Fibroblast of lung (primary cell): Measurements from ENCODE around the gene ZNF154. TPM values are rescaled to one million over a fixed set of nuclear protein-coding genes. Genes with fewer than 3 reads are reported as not detected.

Experiments used
- DNase-seq, 2 donors: peaks; one replicate each; pipeline versions ENCODE4 v3.0.0 to v3.0.0-alpha.2; 2010; ENCODE audit warnings: low read depth in 2 of 2
- H2AFZ ChIP-seq: 2 replicates; pipeline ENCODE4 v1.5.1; 2012; ENCODE audit warnings: low read length, control low read depth, inconsistent platforms
- H3K27ac ChIP-seq: 2 replicates; pipeline ENCODE4 v1.5.1; 2011; ENCODE audit warnings: low read length, control low read depth; ENCODE audit not compliant: insufficient read depth
- H3K27me3 ChIP-seq: 2 replicates; pipeline ENCODE4 v1.5.1; 2011; ENCODE audit warnings: mild to moderate bottlenecking, low read length; ENCODE audit not compliant: control insufficient read depth, insufficient read depth
- H3K36me3 ChIP-seq: 2 replicates; pipeline ENCODE4 v1.5.1; 2011; ENCODE audit warnings: low read length; ENCODE audit not compliant: control insufficient read depth, insufficient read depth
- H3K4me1 ChIP-seq: 2 replicates; pipeline ENCODE4 v1.5.1; 2011; ENCODE audit warnings: low read length; ENCODE audit not compliant: control insufficient read depth, insufficient read depth; ENCODE audit errors: extremely low read depth
- H3K4me2 ChIP-seq: 2 replicates; pipeline ENCODE4 v1.5.1; 2011; ENCODE audit warnings: low read length, control low read depth; ENCODE audit not compliant: insufficient read depth; ENCODE audit errors: extremely low read depth
- H3K4me3 ChIP-seq, 4 experiments: fragments of 200-600 bp in 1 of 4; sonication (generic) in 1 of 4; replicated peaks in 1 of 4; 2 replicates each; pipeline ENCODE4 v1.5.1; 2011 to 2016; ENCODE audit warnings: low read length in 4 of 4, low read depth in 3 of 4, mild to moderate bottlenecking in 3 of 4, control low read depth in 2 of 4, inconsistent platforms in 1 of 4, mixed read lengths in 1 of 4; ENCODE audit not compliant: insufficient read depth in 1 of 4; ENCODE audit errors: control extremely low read depth in 1 of 4
- H3K79me2 ChIP-seq: 2 replicates; pipeline ENCODE4 v1.5.1; 2012; ENCODE audit warnings: mild to moderate bottlenecking, low read length, inconsistent platforms; ENCODE audit not compliant: control insufficient read depth, insufficient read depth
- H3K9ac ChIP-seq: 2 replicates; pipeline ENCODE4 v1.5.1; 2011; ENCODE audit warnings: mild to moderate bottlenecking, low read length, control low read depth; ENCODE audit not compliant: insufficient read depth
- H3K9me3 ChIP-seq: 2 replicates; pipeline ENCODE4 v1.5.1; 2012; ENCODE audit warnings: low read depth, low read length; ENCODE audit not compliant: control insufficient read depth, insufficient read depth
- H4K20me1 ChIP-seq: 2 replicates; pipeline ENCODE4 v1.5.1; 2011; ENCODE audit warnings: low read length; ENCODE audit not compliant: control insufficient read depth, insufficient read depth; ENCODE audit errors: extremely low read depth
- EZH2 ChIP-seq: IDR thresholded peaks from 2 replicates; pipeline ENCODE4 v1.5.1; 2012; ENCODE audit warnings: low read length, control low read depth, mild to moderate bottlenecking; ENCODE audit errors: missing control alignments
- polyA plus RNA-seq, 2 donors: library from polyadenylated mRNA; depleted of rRNA in 1 of 2; stranded (reverse) in 1 of 2; unstranded in 1 of 2; fragments of >200 nt; gene quantifications; 2 replicates each; pipeline ENCODE4 v1.2.1, GENCODE V29; 2011 to 2012; ENCODE audit warnings: missing spikeins in 1 of 2
- total RNA-seq: library from RNA; depleted of rRNA; stranded (reverse); fragments of >200 nt; gene quantifications from 2 replicates; pipeline ENCODE4 v1.2.1, GENCODE V29; 2014
- TF ChIP-seq, protein P1 (sequence below), 2 donors: IDR thresholded peaks in 1 of 2; conservative IDR thresholded peaks in 1 of 2; 1 replicate in 1 of 2; 2 replicates in 1 of 2; pipeline ENCODE4 v1.5.1; 2011 to 2012; ENCODE audit warnings: low read length in 2 of 2, control low read depth in 1 of 2, inconsistent platforms in 1 of 2, low read depth in 1 of 2, mild to moderate bottlenecking in 1 of 2

ZNF154 gene
- total and polyA plus RNA-seq, 2 donors (not counting 1 experiment from before 2014, with no cell fraction given) = 2.7 to 6.3 TPM

DNA sequence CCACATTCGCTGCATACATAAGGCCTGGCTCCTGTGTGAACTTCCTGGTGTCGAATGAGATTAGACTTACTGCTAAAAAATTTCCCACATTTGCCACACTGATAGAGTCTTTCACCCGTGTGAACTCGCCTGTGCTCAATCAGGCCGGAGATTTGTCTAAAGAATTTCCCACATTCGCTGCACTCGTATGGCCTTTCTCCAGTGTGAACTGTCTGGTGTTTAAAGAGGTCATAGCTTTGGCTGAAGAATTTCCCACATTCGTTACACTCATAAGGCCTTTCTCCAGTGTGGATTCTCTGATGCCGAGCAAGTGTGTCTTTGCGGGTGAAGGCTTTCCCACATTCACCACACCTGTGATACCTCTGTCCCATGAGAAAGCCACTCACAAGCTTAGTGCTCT, 11.9 kb upstream of the ZNF154 start:
- DNase-seq = peak in 1 of 2 donors; percentile 30
- Histone ChIP-seq H3K4me1 (no peaks in the 10 kb centered on the region), H2AFZ (no peak overlapping the region), H3K4me3 (no peak overlapping the region), H3K9ac (no peak overlapping the region), H3K9me3 (peaks cover 11% of the 10 kb centered on the region), H3K36me3 (peaks cover 16% of the 10 kb centered on the region), H3K4me2 (no peak overlapping the region), H3K27me3 (no peaks in the 10 kb centered on the region), H3K79me2 (no peaks in the 10 kb centered on the region), H4K20me1 (no peaks in the 10 kb centered on the region), H3K27ac (no peak overlapping the region)
- no peak for TF ChIP-seq EZH2
- TF ChIP-seq, protein P1, sequence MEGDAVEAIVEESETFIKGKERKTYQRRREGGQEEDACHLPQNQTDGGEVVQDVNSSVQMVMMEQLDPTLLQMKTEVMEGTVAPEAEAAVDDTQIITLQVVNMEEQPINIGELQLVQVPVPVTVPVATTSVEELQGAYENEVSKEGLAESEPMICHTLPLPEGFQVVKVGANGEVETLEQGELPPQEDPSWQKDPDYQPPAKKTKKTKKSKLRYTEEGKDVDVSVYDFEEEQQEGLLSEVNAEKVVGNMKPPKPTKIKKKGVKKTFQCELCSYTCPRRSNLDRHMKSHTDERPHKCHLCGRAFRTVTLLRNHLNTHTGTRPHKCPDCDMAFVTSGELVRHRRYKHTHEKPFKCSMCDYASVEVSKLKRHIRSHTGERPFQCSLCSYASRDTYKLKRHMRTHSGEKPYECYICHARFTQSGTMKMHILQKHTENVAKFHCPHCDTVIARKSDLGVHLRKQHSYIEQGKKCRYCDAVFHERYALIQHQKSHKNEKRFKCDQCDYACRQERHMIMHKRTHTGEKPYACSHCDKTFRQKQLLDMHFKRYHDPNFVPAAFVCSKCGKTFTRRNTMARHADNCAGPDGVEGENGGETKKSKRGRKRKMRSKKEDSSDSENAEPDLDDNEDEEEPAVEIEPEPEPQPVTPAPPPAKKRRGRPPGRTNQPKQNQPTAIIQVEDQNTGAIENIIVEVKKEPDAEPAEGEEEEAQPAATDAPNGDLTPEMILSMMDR (conservative IDR thresholded peaks at IDR 0.05 in 1 of 2, IDR thresholded peaks at IDR 0.05 in 1 of 2; ENCODE audit: low read depth in 1 of 2, low read length in 2 of 2) = no peak

DNA sequence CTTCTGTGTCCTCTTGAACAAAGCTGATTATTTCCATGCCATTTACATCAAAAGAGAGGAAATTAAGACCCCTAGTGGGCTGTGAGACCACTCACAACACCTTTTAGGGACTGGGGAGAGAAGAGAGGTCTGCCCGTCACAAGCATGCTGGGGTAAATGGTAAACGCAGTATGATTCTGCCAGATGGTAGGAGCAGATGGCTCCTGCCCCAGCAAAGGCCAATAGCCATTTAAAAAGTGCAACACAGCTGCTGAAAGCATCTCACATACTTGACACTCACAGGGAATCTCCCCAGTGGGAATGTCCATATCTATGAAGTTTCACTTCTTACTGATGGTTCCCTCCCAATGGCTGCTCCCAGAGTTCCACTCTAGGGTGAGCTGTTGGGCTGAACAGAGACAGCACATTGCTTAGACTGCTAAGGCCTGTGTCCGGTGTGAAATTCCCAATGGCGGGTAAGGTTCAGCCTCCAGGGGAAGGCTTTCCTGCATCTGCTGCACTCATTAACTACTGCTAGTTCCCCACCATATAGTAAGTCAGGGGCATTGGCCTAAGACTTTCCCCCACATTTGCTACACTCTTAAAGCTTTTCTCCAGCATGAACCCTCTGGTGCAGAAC, 11.0 kb upstream of the ZNF154 start:
- no peak for TF ChIP-seq EZH2
- TF ChIP-seq, protein P1 (conservative IDR thresholded peaks at IDR 0.05 in 1 of 2, IDR thresholded peaks at IDR 0.05 in 1 of 2; ENCODE audit: low read depth in 1 of 2, low read length in 2 of 2) = no peak
- H3K4me2 ChIP-seq = no peak overlapping the region
- H3K4me1 ChIP-seq = no peaks in the 10 kb centered on the region
- H3K27me3 ChIP-seq = no peaks in the 10 kb centered on the region
- H2AFZ ChIP-seq = no peak overlapping the region
- DNase-seq = no peak
- H3K36me3 ChIP-seq = peaks cover 16% of the 10 kb centered on the region
- no peaks in the 10 kb centered on the region for H3K79me2 ChIP-seq
- H3K4me3 ChIP-seq = no peak overlapping the region
- no peak overlapping the region for H3K27ac ChIP-seq
- H4K20me1 ChIP-seq = no peaks in the 10 kb centered on the region
- H3K9ac ChIP-seq = no peak overlapping the region
- peaks cover 11% of the 10 kb centered on the region for H3K9me3 ChIP-seq

DNA sequence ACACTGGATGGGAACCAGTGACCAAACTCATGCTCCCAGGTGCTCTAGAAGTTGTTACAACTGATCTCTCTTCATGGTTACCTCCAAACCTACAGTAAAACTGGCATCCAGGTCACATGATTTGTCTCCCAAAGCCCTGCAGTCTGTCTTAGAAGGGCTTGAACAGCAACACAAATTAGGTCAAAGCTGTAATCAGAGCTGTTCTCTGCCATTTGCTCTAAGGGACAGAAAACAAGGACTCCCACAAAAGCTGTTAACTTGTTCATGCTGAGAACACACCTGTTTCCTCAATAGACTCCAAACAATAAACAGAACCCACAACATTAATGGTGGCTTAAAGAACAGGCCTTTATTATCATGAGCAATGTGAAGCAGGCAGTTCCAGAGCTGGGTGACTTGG, 10.4 kb upstream of the ZNF154 start:
- no peak for DNase-seq
- H3K4me3 ChIP-seq = no peak overlapping the region
- H3K4me1 ChIP-seq = no peaks in the 10 kb centered on the region
- peaks cover 11% of the 10 kb centered on the region for H3K9me3 ChIP-seq
- no peak overlapping the region for H2AFZ ChIP-seq
- TF ChIP-seq, protein P1 (conservative IDR thresholded peaks at IDR 0.05 in 1 of 2, IDR thresholded peaks at IDR 0.05 in 1 of 2; ENCODE audit: low read depth in 1 of 2, low read length in 2 of 2) = no peak
- no peak overlapping the region for H3K27ac ChIP-seq
- no peak overlapping the region for H3K4me2 ChIP-seq
- H3K27me3 ChIP-seq = no peaks in the 10 kb centered on the region
- no peaks in the 10 kb centered on the region for H4K20me1 ChIP-seq
- H3K36me3 ChIP-seq = peaks cover 16% of the 10 kb centered on the region
- H3K9ac ChIP-seq = no peak overlapping the region
- no peaks in the 10 kb centered on the region for H3K79me2 ChIP-seq
